GM19023 (cell line): Measurements from ENCODE around the gene CD300LB.
"Not testable (repeated sequence)": the region's sequence is repeated elsewhere in the genome, so short reads cannot be mapped to it uniquely, and the experiment has no call there.

Source experiments
- ATAC-seq: cut with Tn5 transposase; IDR thresholded peaks from one replicate; pipeline ENCODE4 v1.9.1; 2021; ENCODE audit warnings: mild to moderate bottlenecking, moderate library complexity; ENCODE audit not compliant: unreplicated experiment

The CD300LB gene

GRCh38 chr17:74499992-74500391, 31.3 kb downstream of the CD300LB start:
- no peak for ATAC-seq

GRCh38 chr17:74497471-74497870, 33.8 kb downstream of the CD300LB start:
- ATAC-seq: no peak

- no peak for ATAC-seq
Observed at GRCh38 chr17:74493331-74493833, 37.9 kb downstream of the CD300LB start.

GRCh38 chr17:74491626-74492025, 39.6 kb downstream of the CD300LB start:
- no peak for ATAC-seq

- no peak for ATAC-seq
Observed at GRCh38 chr17:74490716-74491115, 40.6 kb downstream of the CD300LB start.

- not testable (repeated sequence) for ATAC-seq
Observed at GRCh38 chr17:74488276-74488675, 43.0 kb downstream of the CD300LB start.

GRCh38 chr17:74485841-74486240, 45.4 kb downstream of the CD300LB start:
- ATAC-seq: no peak

- no peak for ATAC-seq
Observed at GRCh38 chr17:74485022-74485743, 46.1 kb downstream of the CD300LB start.

GRCh38 chr17:74484066-74484465, 47.2 kb downstream of the CD300LB start:
- no peak for ATAC-seq

- no peak for ATAC-seq
Observed at GRCh38 chr17:74481621-74482020, 49.7 kb downstream of the CD300LB start.

- ATAC-seq: no peak
Observed at GRCh38 chr17:74480290-74480689, 51.0 kb downstream of the CD300LB start.

- no peak for ATAC-seq
Observed at GRCh38 chr17:74478420-74479100, 52.7 kb downstream of the CD300LB start.

- ATAC-seq: no peak
Observed at GRCh38 chr17:74477411-74477810, 53.9 kb downstream of the CD300LB start.

- no peak for ATAC-seq
Observed at GRCh38 chr17:74475189-74475588, 56.1 kb downstream of the CD300LB start.

GRCh38 chr17:74474043-74474792, 57.1 kb downstream of the CD300LB start:
- no peak for ATAC-seq

GRCh38 chr17:74473294-74473693, 58.0 kb downstream of the CD300LB start:
- ATAC-seq: no peak

- no peak for ATAC-seq
Observed at GRCh38 chr17:74472890-74473289, 58.4 kb downstream of the CD300LB start.

GRCh38 chr17:74471341-74471740, 59.9 kb downstream of the CD300LB start:
- no peak for ATAC-seq
